Spleen (tissue), 7 donors: Measurements from ENCODE around the gene TACC2.

Experiments
- POLR2A ChIP-seq, 3 donors: fragments of 450-650 bp; IDR thresholded peaks; one replicate each; pipeline ENCODE4 v1.5.1; 2017; ENCODE audit warnings: antibody characterized with exemption in 3 of 3, mild to moderate bottlenecking in 1 of 3
- POLR2AphosphoS5 ChIP-seq, 3 donors: sonication (generic); formaldehyde crosslinking; IDR thresholded peaks; one replicate each; pipeline ENCODE4 v1.5.1; 2017; ENCODE audit warnings: antibody characterized with exemption in 3 of 3
- TF ChIP-seq, protein P1 (sequence below), 11 experiments: fragments of 200-600 bp in 7 of 11; fragments of 450-650 bp in 4 of 11; sonication (generic) in 4 of 11; IDR thresholded peaks in 8 of 11; conservative IDR thresholded peaks in 3 of 11; 1 replicate in 7 of 11; 2 replicates in 4 of 11; pipeline versions ENCODE4 v1.4.0 to v1.8.0; 2016 to 2021; ENCODE audit warnings: antibody characterized with exemption in 11 of 11, inconsistent platforms in 4 of 11, mild to moderate bottlenecking in 1 of 11
- donor health status: DM: no; HTN: no; CAD: no; lungs with moderate emphysema.
- donor health status: DM: no; HTN: no; CAD: no.
- donor health status: DM: no; HTN: no; CAD: no.

DNA sequence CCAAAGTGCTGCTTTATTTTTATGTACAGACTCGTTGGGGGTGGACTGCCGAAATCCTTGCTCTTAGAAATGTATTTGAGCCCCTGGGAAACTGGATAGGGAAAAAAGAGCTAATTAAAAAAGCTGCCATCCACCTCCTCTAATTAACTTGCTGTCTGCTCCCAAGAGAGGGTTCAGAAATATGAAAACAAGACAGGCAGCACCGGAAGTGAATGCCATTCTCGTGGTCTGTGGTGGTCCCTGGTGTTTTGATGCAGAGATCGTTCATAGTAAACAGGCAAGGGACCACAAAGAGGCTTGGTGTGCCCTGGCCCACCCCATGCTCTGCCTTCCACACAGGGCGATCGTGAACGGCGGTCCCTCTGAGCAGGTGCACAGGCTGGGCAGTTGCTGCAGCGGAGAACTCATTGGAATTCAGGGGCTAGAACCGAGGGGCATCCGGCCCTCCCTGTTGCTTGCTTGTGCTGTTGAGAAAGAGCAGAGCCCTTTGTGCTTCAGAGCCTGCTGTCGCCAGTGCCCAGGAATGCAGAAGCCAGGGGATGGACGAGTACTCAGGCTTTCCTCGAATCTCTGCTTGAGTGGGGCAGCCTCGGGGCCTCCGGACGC lies 203.1 kb downstream of the TACC2 start:
- TF ChIP-seq, protein P1, sequence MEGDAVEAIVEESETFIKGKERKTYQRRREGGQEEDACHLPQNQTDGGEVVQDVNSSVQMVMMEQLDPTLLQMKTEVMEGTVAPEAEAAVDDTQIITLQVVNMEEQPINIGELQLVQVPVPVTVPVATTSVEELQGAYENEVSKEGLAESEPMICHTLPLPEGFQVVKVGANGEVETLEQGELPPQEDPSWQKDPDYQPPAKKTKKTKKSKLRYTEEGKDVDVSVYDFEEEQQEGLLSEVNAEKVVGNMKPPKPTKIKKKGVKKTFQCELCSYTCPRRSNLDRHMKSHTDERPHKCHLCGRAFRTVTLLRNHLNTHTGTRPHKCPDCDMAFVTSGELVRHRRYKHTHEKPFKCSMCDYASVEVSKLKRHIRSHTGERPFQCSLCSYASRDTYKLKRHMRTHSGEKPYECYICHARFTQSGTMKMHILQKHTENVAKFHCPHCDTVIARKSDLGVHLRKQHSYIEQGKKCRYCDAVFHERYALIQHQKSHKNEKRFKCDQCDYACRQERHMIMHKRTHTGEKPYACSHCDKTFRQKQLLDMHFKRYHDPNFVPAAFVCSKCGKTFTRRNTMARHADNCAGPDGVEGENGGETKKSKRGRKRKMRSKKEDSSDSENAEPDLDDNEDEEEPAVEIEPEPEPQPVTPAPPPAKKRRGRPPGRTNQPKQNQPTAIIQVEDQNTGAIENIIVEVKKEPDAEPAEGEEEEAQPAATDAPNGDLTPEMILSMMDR (IDR thresholded peaks at IDR 0.05 in 8 of 11, conservative IDR thresholded peaks at IDR 0.05 in 3 of 11) = no peak
- TF ChIP-seq POLR2A (IDR thresholded peaks at IDR 0.05) (no peak), POLR2AphosphoS5 (IDR thresholded peaks at IDR 0.05) (no peak)
